Breast epithelium (tissue), 4 donors: ENCODE data around the gene B4GALT6. TPM values are rescaled to one million over a fixed set of nuclear protein-coding genes. Genes with fewer than 3 reads are reported as not detected.

ENCODE experiments used
- DNase-seq, 2 donors: peaks; one replicate each; pipeline ENCODE4 v3.0.0-alpha.2; 2019; ENCODE audit warnings: low spot score in 2 of 2
- H3K27ac ChIP-seq, 2 donors: fragments of 200-600 bp; sonication (generic) in 1 of 2; one replicate each; pipeline ENCODE4 v1.5.1; 2016 to 2019; ENCODE audit warnings: mild to moderate bottlenecking in 1 of 2
- H3K27me3 ChIP-seq, 2 donors: fragments of 200-600 bp; sonication (generic) in 1 of 2; one replicate each; pipeline versions ENCODE4 v1.5.1 to v1.6.0; 2017 to 2019; ENCODE audit warnings: control low read depth in 1 of 2, mild to moderate bottlenecking in 1 of 2
- H3K36me3 ChIP-seq: fragments of 200-600 bp; one replicate; pipeline ENCODE4 v1.5.1; 2019
- H3K4me1 ChIP-seq, 2 donors: fragments of 200-600 bp; sonication (generic); one replicate each; pipeline ENCODE4 v1.5.1; 2016 to 2019; ENCODE audit warnings: control low read depth in 1 of 2
- H3K4me3 ChIP-seq, 3 donors: fragments of 200-600 bp; sonication (generic); 1 replicate in 2 of 3; 2 replicates in 1 of 3; pipeline ENCODE4 v1.5.1; 2016 to 2019; ENCODE audit warnings: mild to moderate bottlenecking in 3 of 3, moderate library complexity in 2 of 3
- H3K9me3 ChIP-seq, 2 donors: fragments of 200-600 bp; sonication (generic) in 1 of 2; one replicate each; pipeline ENCODE4 v1.5.1; 2016 to 2019; ENCODE audit warnings: control low read depth in 1 of 2
- POLR2A ChIP-seq: fragments of 450-650 bp; IDR thresholded peaks from one replicate; pipeline ENCODE4 v1.6.1; 2016; ENCODE audit warnings: antibody characterized with exemption, mild to moderate bottlenecking, moderate library complexity
- POLR2AphosphoS5 ChIP-seq, 3 donors: sonication (generic); formaldehyde crosslinking; IDR thresholded peaks; one replicate each; pipeline ENCODE4 v1.6.1; 2017; ENCODE audit warnings: antibody characterized with exemption in 3 of 3
- intact Hi-C: fragments of 100-400 bp; cut with DNase I; formaldehyde crosslinking; loops from one replicate; pipeline ENCODE4 v1.15.1; 2023; ENCODE audit warnings: low total_unique reads
- total RNA-seq, 3 donors: library from RNA; depleted of rRNA; stranded (reverse); fragments of >200 nt; gene quantifications; one replicate each; pipeline ENCODE4 v1.1.0, GENCODE V29; 2016
- TF ChIP-seq, protein P1 (sequence below), 3 donors: fragments of 450-650 bp; IDR thresholded peaks; one replicate each; pipeline ENCODE4 v1.5.1; 2016 to 2017; ENCODE audit warnings: antibody characterized with exemption in 3 of 3, mild to moderate bottlenecking in 3 of 3, moderate library complexity in 3 of 3

Gene B4GALT6
- total RNA-seq, 3 donors from 2014 or later = 2.9 to 3.8 (median 3.0) TPM

DNA sequence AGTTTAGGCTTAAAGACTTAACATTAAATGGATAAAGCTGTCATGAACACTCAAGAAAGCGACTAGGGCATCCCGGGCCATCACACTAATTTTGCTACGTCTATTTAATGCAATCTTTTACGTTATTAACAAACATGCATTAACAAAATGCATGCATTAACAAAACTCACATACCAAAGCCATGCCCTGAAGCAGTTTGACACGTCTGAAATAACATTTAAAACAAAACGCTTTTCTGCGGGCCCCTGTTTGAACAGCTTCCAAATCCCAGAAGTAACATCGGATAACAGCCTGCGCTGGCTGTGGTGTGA, 458 bp downstream of the B4GALT6 start:
- TF ChIP-seq POLR2AphosphoS5 (IDR thresholded peaks at IDR 0.05) (no peak), POLR2A (no peak)
- TF ChIP-seq, protein P1, sequence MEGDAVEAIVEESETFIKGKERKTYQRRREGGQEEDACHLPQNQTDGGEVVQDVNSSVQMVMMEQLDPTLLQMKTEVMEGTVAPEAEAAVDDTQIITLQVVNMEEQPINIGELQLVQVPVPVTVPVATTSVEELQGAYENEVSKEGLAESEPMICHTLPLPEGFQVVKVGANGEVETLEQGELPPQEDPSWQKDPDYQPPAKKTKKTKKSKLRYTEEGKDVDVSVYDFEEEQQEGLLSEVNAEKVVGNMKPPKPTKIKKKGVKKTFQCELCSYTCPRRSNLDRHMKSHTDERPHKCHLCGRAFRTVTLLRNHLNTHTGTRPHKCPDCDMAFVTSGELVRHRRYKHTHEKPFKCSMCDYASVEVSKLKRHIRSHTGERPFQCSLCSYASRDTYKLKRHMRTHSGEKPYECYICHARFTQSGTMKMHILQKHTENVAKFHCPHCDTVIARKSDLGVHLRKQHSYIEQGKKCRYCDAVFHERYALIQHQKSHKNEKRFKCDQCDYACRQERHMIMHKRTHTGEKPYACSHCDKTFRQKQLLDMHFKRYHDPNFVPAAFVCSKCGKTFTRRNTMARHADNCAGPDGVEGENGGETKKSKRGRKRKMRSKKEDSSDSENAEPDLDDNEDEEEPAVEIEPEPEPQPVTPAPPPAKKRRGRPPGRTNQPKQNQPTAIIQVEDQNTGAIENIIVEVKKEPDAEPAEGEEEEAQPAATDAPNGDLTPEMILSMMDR (IDR thresholded peaks at IDR 0.05) = no peak
- Histone ChIP-seq H3K9me3 (no peaks in the 10 kb centered on the region), H3K4me3 (peak overlapping the region; percentile 53 to 77 (median 75)), H3K36me3 (no peaks in the 10 kb centered on the region), H3K27me3 (no peaks in the 10 kb centered on the region), H3K4me1 (peaks cover 0 to 4% of the 10 kb centered on the region in 2 donors), H3K27ac (peak overlapping the region in 1 of 2 donors; percentile 50)
- intact Hi-C loops = no loop called here
- no peak for DNase-seq

DNA sequence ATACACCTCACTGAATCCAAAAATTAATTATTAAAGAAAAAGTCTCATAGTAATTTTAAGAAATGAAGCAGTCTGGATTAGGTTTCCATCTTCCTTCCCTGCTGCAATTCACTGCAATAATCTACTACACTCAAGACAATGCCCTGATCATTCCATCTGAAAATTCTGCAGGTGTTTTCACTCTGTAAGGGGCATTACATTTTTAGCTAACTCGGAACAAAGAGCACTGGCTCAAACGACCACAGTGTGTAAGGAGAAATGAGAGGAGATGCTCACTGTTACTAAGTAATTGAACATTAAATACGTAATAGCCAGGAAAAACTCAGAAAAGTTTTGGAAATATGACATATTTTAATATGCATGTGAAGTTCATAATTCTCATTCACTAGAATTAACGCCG, 1.3 kb downstream of the B4GALT6 start:
- Histone ChIP-seq H3K4me1 (peaks cover 0 to 4% of the 10 kb centered on the region in 2 donors), H3K27me3 (no peaks in the 10 kb centered on the region), H3K27ac (no peak overlapping the region), H3K9me3 (no peaks in the 10 kb centered on the region), H3K36me3 (no peaks in the 10 kb centered on the region), H3K4me3 (no peak overlapping the region)
- no peak for DNase-seq
- intact Hi-C loops = no loop called here
- no peak for TF ChIP-seq POLR2AphosphoS5 (IDR thresholded peaks at IDR 0.05)
- TF ChIP-seq POLR2A = no peak
- TF ChIP-seq, protein P1 (IDR thresholded peaks at IDR 0.05) = no peak

DNA sequence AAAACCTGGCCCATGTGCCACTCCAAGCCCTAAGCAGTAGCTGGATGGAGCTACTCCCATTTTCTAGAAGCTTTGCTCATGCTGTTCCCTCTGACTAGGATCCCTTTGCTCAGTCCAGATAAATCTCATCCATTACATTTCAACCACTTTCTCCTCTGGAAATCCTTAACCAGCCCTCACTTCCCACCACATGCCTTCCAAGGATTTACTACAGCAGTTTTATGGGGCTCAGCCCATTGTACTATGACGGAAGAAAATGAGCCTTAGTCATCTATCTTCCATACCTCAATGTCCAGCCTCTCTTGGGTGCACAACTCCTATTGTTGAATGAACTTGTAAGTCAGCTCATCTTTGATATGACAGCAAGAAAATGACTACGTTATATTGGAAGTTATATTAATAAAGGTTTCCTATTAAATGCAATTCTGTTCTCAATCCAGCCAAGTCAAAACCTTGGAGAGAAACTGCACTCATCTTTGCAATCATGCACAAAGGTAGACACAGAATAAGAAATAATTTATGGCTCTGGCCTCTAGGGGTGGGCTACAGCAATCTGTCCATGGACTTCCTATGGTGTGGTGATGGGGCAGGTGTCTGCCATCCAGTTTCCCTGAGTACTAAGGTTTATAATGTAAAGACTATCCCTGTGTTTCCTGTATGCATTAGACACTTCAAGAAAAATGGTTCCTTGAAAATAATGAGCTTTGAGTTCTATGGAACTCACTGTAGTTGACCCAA, 3.4 kb downstream of the B4GALT6 start:
- DNase-seq = no peak
- Histone ChIP-seq H3K9me3 (no peaks in the 10 kb centered on the region), H3K36me3 (no peaks in the 10 kb centered on the region), H3K27ac (no peak overlapping the region), H3K4me3 (no peak overlapping the region), H3K27me3 (no peaks in the 10 kb centered on the region), H3K4me1 (peaks cover 0 to 4% of the 10 kb centered on the region in 2 donors)
- intact Hi-C loops = no loop called here
- TF ChIP-seq, protein P1 (IDR thresholded peaks at IDR 0.05) = no peak
- TF ChIP-seq POLR2AphosphoS5 (IDR thresholded peaks at IDR 0.05) = no peak
- no peak for TF ChIP-seq POLR2A

DNA sequence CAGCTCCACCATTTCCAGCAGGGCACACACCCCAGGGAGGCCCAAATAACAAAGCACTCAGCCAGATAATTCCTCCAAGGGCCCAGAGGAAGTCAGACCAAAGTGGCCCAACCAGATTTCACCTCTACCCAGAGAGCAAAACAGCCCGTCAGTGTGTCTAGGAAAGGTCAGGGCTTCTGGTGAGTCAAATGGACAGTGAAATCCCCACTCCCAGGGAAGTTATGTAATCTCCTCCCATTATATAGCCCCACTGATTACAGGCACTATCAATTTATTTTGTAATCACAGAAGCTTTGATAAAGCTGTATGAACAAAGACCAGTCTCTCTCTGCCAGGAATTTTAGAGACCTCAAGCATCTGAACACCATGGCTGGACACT, 4.0 kb downstream of the B4GALT6 start:
- no peak overlapping the region for H3K27ac ChIP-seq
- peaks cover 0 to 4% of the 10 kb centered on the region in 2 donors for H3K4me1 ChIP-seq
- intact Hi-C loops = no loop called here
- DNase-seq = no peak
- no peaks in the 10 kb centered on the region for H3K9me3 ChIP-seq
- no peaks in the 10 kb centered on the region for H3K36me3 ChIP-seq
- no peak overlapping the region for H3K4me3 ChIP-seq
- TF ChIP-seq, protein P1 (IDR thresholded peaks at IDR 0.05) = no peak
- TF ChIP-seq POLR2AphosphoS5 (IDR thresholded peaks at IDR 0.05) = no peak
- TF ChIP-seq POLR2A = no peak
- no peaks in the 10 kb centered on the region for H3K27me3 ChIP-seq

- intact Hi-C loops = no loop called here
- no peaks in the 10 kb centered on the region for H3K9me3 ChIP-seq
- TF ChIP-seq POLR2A = no peak
- TF ChIP-seq, protein P1 (IDR thresholded peaks at IDR 0.05) = no peak
- no peak for TF ChIP-seq POLR2AphosphoS5 (IDR thresholded peaks at IDR 0.05)
- no peaks in the 10 kb centered on the region for H3K36me3 ChIP-seq
- peak overlapping the region in 1 of 2 donors; percentile 28 for H3K27ac ChIP-seq
- peaks cover 0 to 4% of the 10 kb centered on the region in 2 donors for H3K4me1 ChIP-seq
- no peak for DNase-seq
- no peak overlapping the region for H3K4me3 ChIP-seq
- H3K27me3 ChIP-seq = no peaks in the 10 kb centered on the region
Measured at GRCh38 chr18:31679791-31680432, 4.5 kb downstream of the B4GALT6 start.
